ENCODE measurements around the gene SDSL.

GRCh38 chr12:113407931-113408600 is 14.1 kb upstream of the SDSL start:
- TF ChIP-seq SP3 (tag by site-specific recombination; IDR thresholded peaks at IDR 0.05) = no peak
- no peak for TF ChIP-seq ZBTB1 (tag by site-specific recombination; IDR thresholded peaks at IDR 0.05)
- TF ChIP-seq CTCF (tag by site-specific recombination; IDR thresholded peaks at IDR 0.05) = no peak
- TF ChIP-seq ZNF580 (tag by site-specific recombination; IDR thresholded peaks at IDR 0.05) = no peak
- TF ChIP-seq PBX3 (CRISPR knock-in tag; IDR thresholded peaks at IDR 0.05) = no peak
- no peak for TF ChIP-seq ZNF558 (tag by site-specific recombination; IDR thresholded peaks at IDR 0.05)
- TF ChIP-seq ZSCAN18 (tag by site-specific recombination; IDR thresholded peaks at IDR 0.05) = no peak
- no peak for TF ChIP-seq ZNF555 (tag by site-specific recombination; conservative IDR thresholded peaks at IDR 0.05)
- no peak for TF ChIP-seq ZNF155 (tag by site-specific recombination; IDR thresholded peaks at IDR 0.05)
- TF ChIP-seq RBAK (tag by site-specific recombination; IDR thresholded peaks at IDR 0.05) = no peak
- TF ChIP-seq PATZ1 (tag by site-specific recombination; IDR thresholded peaks at IDR 0.05) = no peak
- no peak for TF ChIP-seq ZNF639 (tag by site-specific recombination; IDR thresholded peaks at IDR 0.05)
- no peak for TF ChIP-seq ZNF416 (tag by site-specific recombination; IDR thresholded peaks at IDR 0.05)
- no peak for TF ChIP-seq BCL11A (tag by site-specific recombination; IDR thresholded peaks at IDR 0.05; ENCODE audit: low read depth)

All from HEK293 (cell line).